Measurements from ENCODE around the gene SIX4.

SIX4 gene

DNA sequence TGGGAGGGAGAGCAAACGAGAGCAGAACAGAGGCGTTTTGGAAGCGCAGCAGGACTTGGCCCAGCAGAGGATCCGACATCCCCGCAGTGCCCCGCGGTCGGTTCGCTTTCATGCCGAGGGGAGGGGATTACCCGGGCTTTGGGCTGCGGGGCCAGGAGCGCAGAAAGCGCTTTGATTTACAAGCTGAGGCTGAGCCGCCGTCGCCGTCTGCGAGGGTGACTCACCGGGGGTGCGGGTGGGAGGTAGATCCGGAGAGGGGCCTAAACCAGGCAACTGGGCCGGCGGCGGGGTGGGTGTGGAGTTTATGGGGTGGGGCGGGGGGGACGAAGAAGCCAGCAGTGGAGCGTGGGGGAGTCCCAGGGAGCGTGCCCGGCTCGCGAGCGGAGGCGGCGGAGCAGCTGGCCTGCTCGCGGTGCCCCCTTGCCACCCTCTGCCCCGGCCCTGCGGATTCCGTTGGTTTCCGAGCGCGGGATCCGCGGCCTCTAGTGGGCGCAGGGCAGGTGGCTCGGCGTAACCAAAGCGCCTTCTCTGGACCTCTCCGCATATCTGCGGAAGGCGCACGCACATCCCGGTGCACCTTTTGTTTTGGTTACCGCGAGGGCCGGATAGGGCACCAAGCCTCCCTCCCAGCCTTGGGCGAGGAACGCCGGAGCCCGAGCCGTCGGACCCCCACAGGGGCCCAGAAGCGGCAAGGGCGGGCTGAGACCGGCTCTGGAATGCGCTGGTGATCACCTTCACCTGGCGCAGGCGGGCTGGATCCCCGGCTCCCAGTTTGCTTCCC is 2.6 kb downstream of the SIX4 start:
- no peak for DNase-seq
- Histone ChIP-seq H3K9ac (ENCODE audit: low read depth, low read length) (no peak overlapping the region), H3K27ac (ENCODE audit: low read length) (no peak overlapping the region), H2AFZ (ENCODE audit: low read depth, low read length) (no peak overlapping the region; the same call in 1 of the 2 replicates), H3K36me3 (ENCODE audit: insufficient read depth, low read length) (no peaks in the 10 kb centered on the region), H3K4me3 (ENCODE audit: low read depth in 1 of 2, low read length in 2 of 2) (no peak overlapping the region), H3K9me3 (ENCODE audit: insufficient read depth, low read length, severe bottlenecking) (no peaks in the 10 kb centered on the region), H3K4me2 (ENCODE audit: insufficient read depth, low read length) (peak overlapping the region; percentile 70; the same call in 1 of the 2 replicates), H3K79me2 (ENCODE audit: insufficient read depth, low read length) (no peaks in the 10 kb centered on the region), H4K20me1 (ENCODE audit: insufficient read depth, low read length) (no peaks in the 10 kb centered on the region), H3K4me1 (ENCODE audit: insufficient read depth, low read length) (peaks cover 14% of the 10 kb centered on the region; the same call in 1 of the 2 replicates), H3K27me3 (ENCODE audit: insufficient read depth, low read length, poor library complexity) (peaks cover 55% of the 10 kb centered on the region)
- TF ChIP-seq EZH2 (IDR thresholded peaks at IDR 0.05; ENCODE audit: borderline replicate concordance, low read depth, low read length, severe bottlenecking) = no peak
- no peak for ATAC-seq (ENCODE audit: insufficient read depth, low read depth)

DNA sequence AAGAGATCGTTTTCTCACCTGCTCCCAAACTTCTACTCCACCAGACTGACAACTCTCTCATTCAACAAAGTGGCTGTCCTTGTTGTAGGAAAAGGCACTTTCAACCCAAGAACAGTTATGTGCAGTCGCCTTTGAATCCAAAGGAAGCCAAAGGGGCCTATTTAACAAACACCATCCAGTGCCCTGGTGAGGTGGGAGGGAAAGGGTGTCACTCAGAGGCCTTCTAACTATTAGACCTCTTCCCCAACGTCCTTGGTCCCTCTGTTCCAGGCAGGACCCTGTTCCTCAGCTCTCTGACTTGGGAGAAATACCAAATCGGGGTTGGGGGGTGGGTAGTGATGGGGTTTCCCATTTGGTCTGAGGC is 3.2 kb downstream of the SIX4 start:
- H3K9me3 ChIP-seq (ENCODE audit: insufficient read depth, low read length, severe bottlenecking) = no peaks in the 10 kb centered on the region
- H3K27me3 ChIP-seq (ENCODE audit: insufficient read depth, low read length, poor library complexity) = peaks cover 55% of the 10 kb centered on the region
- peaks cover 14% of the 10 kb centered on the region; the same call in 1 of the 2 replicates for H3K4me1 ChIP-seq (ENCODE audit: insufficient read depth, low read length)
- no peak overlapping the region for H3K27ac ChIP-seq (ENCODE audit: low read length)
- H3K36me3 ChIP-seq (ENCODE audit: insufficient read depth, low read length) = no peaks in the 10 kb centered on the region
- H3K79me2 ChIP-seq (ENCODE audit: insufficient read depth, low read length) = no peaks in the 10 kb centered on the region
- ATAC-seq (ENCODE audit: insufficient read depth, low read depth) (no peak), DNase-seq (no peak)
- H3K9ac ChIP-seq (ENCODE audit: low read depth, low read length) = no peak overlapping the region
- no peak overlapping the region for H2AFZ ChIP-seq (ENCODE audit: low read depth, low read length)
- TF ChIP-seq, protein P1, sequence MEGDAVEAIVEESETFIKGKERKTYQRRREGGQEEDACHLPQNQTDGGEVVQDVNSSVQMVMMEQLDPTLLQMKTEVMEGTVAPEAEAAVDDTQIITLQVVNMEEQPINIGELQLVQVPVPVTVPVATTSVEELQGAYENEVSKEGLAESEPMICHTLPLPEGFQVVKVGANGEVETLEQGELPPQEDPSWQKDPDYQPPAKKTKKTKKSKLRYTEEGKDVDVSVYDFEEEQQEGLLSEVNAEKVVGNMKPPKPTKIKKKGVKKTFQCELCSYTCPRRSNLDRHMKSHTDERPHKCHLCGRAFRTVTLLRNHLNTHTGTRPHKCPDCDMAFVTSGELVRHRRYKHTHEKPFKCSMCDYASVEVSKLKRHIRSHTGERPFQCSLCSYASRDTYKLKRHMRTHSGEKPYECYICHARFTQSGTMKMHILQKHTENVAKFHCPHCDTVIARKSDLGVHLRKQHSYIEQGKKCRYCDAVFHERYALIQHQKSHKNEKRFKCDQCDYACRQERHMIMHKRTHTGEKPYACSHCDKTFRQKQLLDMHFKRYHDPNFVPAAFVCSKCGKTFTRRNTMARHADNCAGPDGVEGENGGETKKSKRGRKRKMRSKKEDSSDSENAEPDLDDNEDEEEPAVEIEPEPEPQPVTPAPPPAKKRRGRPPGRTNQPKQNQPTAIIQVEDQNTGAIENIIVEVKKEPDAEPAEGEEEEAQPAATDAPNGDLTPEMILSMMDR (IDR thresholded peaks at IDR 0.05; ENCODE audit: borderline replicate concordance, extremely low read depth, low read length, poor library complexity, severe bottlenecking) = no peak
- TF ChIP-seq EZH2 (IDR thresholded peaks at IDR 0.05; ENCODE audit: borderline replicate concordance, low read depth, low read length, severe bottlenecking) = no peak
- H3K4me3 ChIP-seq (ENCODE audit: low read depth in 1 of 2, low read length in 2 of 2) = no peak overlapping the region
- H3K4me2 ChIP-seq (ENCODE audit: insufficient read depth, low read length) = no peak overlapping the region
- H4K20me1 ChIP-seq (ENCODE audit: insufficient read depth, low read length) = no peaks in the 10 kb centered on the region

DNA sequence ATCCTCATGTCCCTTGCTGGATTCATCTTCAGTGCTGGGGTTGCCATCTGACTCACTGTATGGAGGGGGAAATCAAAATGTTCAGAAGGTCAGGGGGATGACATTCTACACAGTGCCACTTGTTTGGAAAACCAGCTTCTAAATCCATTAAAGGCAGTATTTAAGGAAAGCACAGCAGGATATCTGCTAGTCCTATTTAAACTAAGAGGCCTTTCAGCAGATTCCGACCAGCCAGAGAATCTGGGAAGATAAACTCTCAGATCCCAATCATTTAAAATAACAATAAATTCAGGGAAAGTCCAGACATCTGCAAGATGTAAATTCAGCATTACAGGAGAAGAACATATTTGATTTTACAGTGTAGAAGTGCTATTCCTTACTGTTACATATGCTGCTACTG is 3.8 kb downstream of the SIX4 start:
- TF ChIP-seq, protein P1 (IDR thresholded peaks at IDR 0.05; ENCODE audit: borderline replicate concordance, extremely low read depth, low read length, poor library complexity, severe bottlenecking) = no peak
- TF ChIP-seq EZH2 (IDR thresholded peaks at IDR 0.05; ENCODE audit: borderline replicate concordance, low read depth, low read length, severe bottlenecking) = no peak
- H3K9me3 ChIP-seq (ENCODE audit: insufficient read depth, low read length, severe bottlenecking) = no peaks in the 10 kb centered on the region
- no peak overlapping the region for H3K9ac ChIP-seq (ENCODE audit: low read depth, low read length)
- H3K4me1 ChIP-seq (ENCODE audit: insufficient read depth, low read length) = peaks cover 14% of the 10 kb centered on the region; the same call in 1 of the 2 replicates
- no peak overlapping the region for H3K27ac ChIP-seq (ENCODE audit: low read length)
- no peaks in the 10 kb centered on the region for H3K36me3 ChIP-seq (ENCODE audit: insufficient read depth, low read length)
- no peaks in the 10 kb centered on the region for H3K79me2 ChIP-seq (ENCODE audit: insufficient read depth, low read length)
- no peaks in the 10 kb centered on the region for H4K20me1 ChIP-seq (ENCODE audit: insufficient read depth, low read length)
- no peak overlapping the region for H3K4me2 ChIP-seq (ENCODE audit: insufficient read depth, low read length)
- peaks cover 55% of the 10 kb centered on the region for H3K27me3 ChIP-seq (ENCODE audit: insufficient read depth, low read length, poor library complexity)
- no peak overlapping the region for H3K4me3 ChIP-seq (ENCODE audit: low read depth in 1 of 2, low read length in 2 of 2)
- no peak for ATAC-seq (ENCODE audit: insufficient read depth, low read depth)
- no peak overlapping the region for H2AFZ ChIP-seq (ENCODE audit: low read depth, low read length)
- DNase-seq = no peak

DNA sequence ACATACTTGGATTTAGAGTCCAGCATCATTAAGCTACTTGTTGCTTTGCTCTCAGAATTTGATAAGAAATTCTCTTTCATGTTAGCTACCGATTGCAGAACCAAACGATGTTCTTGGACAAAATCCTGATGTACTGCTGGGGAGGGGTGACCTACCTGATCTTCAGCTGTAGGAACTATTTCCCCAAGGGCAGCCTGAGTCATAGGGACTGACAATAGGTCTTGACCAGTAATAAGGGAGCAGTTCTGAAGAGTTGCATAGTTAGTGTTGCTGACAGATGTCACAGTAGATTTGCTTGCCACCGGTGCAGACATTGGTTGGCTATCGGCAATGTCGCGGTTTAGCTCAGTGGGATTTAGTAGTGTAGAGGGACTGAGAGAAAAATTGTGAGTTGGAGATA is 10.6 kb downstream of the SIX4 start:
- Histone ChIP-seq H3K9me3 (ENCODE audit: insufficient read depth, low read length, severe bottlenecking) (no peaks in the 10 kb centered on the region), H3K4me2 (ENCODE audit: insufficient read depth, low read length) (no peak overlapping the region), H3K27me3 (ENCODE audit: insufficient read depth, low read length, poor library complexity) (peaks cover 14% of the 10 kb centered on the region), H3K79me2 (ENCODE audit: insufficient read depth, low read length) (no peaks in the 10 kb centered on the region), H3K27ac (ENCODE audit: low read length) (no peak overlapping the region), H3K4me3 (ENCODE audit: low read depth in 1 of 2, low read length in 2 of 2) (no peak overlapping the region), H2AFZ (ENCODE audit: low read depth, low read length) (no peak overlapping the region), H3K9ac (ENCODE audit: low read depth, low read length) (no peak overlapping the region), H3K36me3 (ENCODE audit: insufficient read depth, low read length) (no peaks in the 10 kb centered on the region), H3K4me1 (ENCODE audit: insufficient read depth, low read length) (no peaks in the 10 kb centered on the region), H4K20me1 (ENCODE audit: insufficient read depth, low read length) (no peaks in the 10 kb centered on the region)
- ATAC-seq (ENCODE audit: insufficient read depth, low read depth) (no peak), DNase-seq (no peak)
- no peak for TF ChIP-seq EZH2 (IDR thresholded peaks at IDR 0.05; ENCODE audit: borderline replicate concordance, low read depth, low read length, severe bottlenecking)
- TF ChIP-seq, protein P1 (IDR thresholded peaks at IDR 0.05; ENCODE audit: borderline replicate concordance, extremely low read depth, low read length, poor library complexity, severe bottlenecking) = no peak

All from DND-41 (cell line).